Peyer's patch (tissue), 4 donors: ENCODE data around the gene CSNK2A1. TPM values are rescaled to one million over a fixed set of nuclear protein-coding genes. Genes with fewer than 3 reads are reported as not detected.
A peak's percentile ranks its signal among the peaks of the same experiment; 100 is the strongest.

Experiments
- DNase-seq, 3 donors: peaks; one replicate each; pipeline ENCODE4 v3.0.0-alpha.2; 2017 to 2019
- H3K27ac ChIP-seq, 4 donors: fragments of 200-600 bp; sonication (generic); one replicate each; pipeline ENCODE4 v1.5.1; 2016 to 2019
- H3K27me3 ChIP-seq, 2 donors: fragments of 200-600 bp; sonication (generic); one replicate each; pipeline ENCODE4 v1.5.1; 2019
- H3K36me3 ChIP-seq, 3 donors: fragments of 200-600 bp; sonication (generic); one replicate each; pipeline ENCODE4 v1.5.1; 2016 to 2019
- H3K4me1 ChIP-seq, 4 donors: fragments of 200-600 bp; sonication (generic); one replicate each; pipeline ENCODE4 v1.5.1; 2016 to 2019
- H3K4me3 ChIP-seq, 4 donors: fragments of 200-600 bp; sonication (generic); 1 replicate in 3 of 4; 2 replicates in 1 of 4; pipeline ENCODE4 v1.5.1; 2016 to 2019; ENCODE audit warnings: mild to moderate bottlenecking in 1 of 4
- H3K9me3 ChIP-seq, 4 donors: fragments of 200-600 bp; sonication (generic); one replicate each; pipeline ENCODE4 v1.5.1; 2016 to 2019; ENCODE audit warnings: mild to moderate bottlenecking in 1 of 4
- CTCF ChIP-seq, 6 experiments: fragments of 450-650 bp in 4 of 6; fragments of 200-600 bp in 2 of 6; sonication (generic) in 1 of 6; IDR thresholded peaks; one replicate each; pipeline ENCODE4 v1.5.1; 2017 to 2019; ENCODE audit warnings: antibody characterized with exemption in 6 of 6, mild to moderate bottlenecking in 3 of 6, moderate library complexity in 1 of 6
- POLR2A ChIP-seq, 2 donors: fragments of 450-650 bp; IDR thresholded peaks; one replicate each; pipeline ENCODE4 v1.5.1; 2017; ENCODE audit warnings: antibody characterized with exemption in 2 of 2, mild to moderate bottlenecking in 2 of 2, moderate library complexity in 2 of 2
- total RNA-seq, 4 donors: library from RNA; depleted of rRNA; stranded (reverse); fragments of >200 nt; gene quantifications; one replicate each; pipeline ENCODE4 v1.1.0, GENCODE V29; 2016

Gene CSNK2A1
- 100 to 1,000 TPM in 2 of 4 donors, 10 to 100 TPM in 2; 60.2 to 105 (median 97.3) TPM for total RNA-seq

- no peak for TF ChIP-seq CTCF (IDR thresholded peaks at IDR 0.05)
- TF ChIP-seq POLR2A (IDR thresholded peaks at IDR 0.05): peak; percentile 83 to 91
- peak; percentile 94 to 97 (median 96) for DNase-seq
Observed at GRCh38 chr20:543369-544152, at the start of gene CSNK2A1. Gene CSNK2A1, minus strand, starts transcription at chr20:543790. Its CDS starts 35,239 bp downstream, at chr20:508551.

DNA sequence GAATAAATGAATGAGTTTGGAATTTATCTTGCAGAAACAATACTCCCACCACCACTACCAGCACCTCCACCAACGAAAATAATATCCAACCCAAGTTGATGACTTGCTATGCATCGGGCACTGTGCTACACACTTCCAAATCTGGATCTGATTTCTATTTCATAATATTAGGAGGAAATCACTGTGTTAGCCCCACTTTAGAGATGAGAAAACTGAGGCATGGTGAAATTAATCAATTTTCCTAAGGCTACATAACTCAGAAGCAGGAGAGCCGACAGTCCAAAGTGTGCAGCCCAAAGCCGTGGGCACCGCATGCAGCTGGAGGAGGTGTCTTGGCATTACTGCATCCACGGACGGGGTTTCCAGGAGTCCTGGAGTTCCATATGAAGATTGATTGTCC, 48.9 kb upstream of the CSNK2A1 start:
- Histone ChIP-seq H3K4me1 (no peaks in the 10 kb centered on the region), H3K27me3 (no peaks in the 10 kb centered on the region), H3K9me3 (no peaks in the 10 kb centered on the region), H3K27ac (no peak overlapping the region), H3K4me3 (no peak overlapping the region), H3K36me3 (no peaks in the 10 kb centered on the region)
- no peak for TF ChIP-seq CTCF (IDR thresholded peaks at IDR 0.05)
- no peak for TF ChIP-seq POLR2A (IDR thresholded peaks at IDR 0.05)
- peak in 1 of 3 donors; percentile 27 for DNase-seq

More at GRCh38 chr20:543369-544152, at the start of gene CSNK2A1:
- Histone ChIP-seq H3K4me1 (peaks cover 0 to 40% (median 19%) of the 10 kb centered on the region in 4 donors), H3K27me3 (no peaks in the 10 kb centered on the region), H3K27ac (peak within 1 kb of the TSS; percentile 86 to 92 (median 90)), H3K9me3 (no peaks in the 10 kb centered on the region), H3K36me3 (no peaks in the 10 kb centered on the region), H3K4me3 (peak within 1 kb of the TSS; percentile 97 to 99 (median 97))

DNA sequence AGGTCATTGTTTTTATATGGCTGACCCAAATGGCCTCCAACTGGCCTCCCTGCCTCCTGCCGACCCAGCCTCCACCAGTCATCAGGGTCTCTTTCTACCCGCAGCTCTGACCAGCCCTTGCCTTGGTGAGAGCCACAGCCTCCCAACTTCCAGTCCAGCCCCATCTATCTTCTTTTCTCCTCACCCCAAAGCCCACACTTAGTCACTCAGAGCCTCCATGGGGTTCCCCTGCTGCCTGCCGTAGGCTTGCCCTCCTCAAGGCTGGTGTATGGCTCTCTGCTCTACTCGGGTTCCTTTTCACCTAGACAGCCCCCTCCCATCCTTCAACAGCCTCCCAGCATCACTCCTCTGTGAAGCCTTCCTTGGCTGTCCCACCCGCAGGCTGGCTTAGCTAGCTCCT, 48.4 kb upstream of the CSNK2A1 start:
- Histone ChIP-seq H3K36me3 (no peaks in the 10 kb centered on the region), H3K4me3 (no peak overlapping the region), H3K9me3 (no peaks in the 10 kb centered on the region), H3K27ac (no peak overlapping the region), H3K27me3 (no peaks in the 10 kb centered on the region), H3K4me1 (no peaks in the 10 kb centered on the region)
- DNase-seq: peak in 1 of 3 donors; percentile 23
- no peak for TF ChIP-seq CTCF (IDR thresholded peaks at IDR 0.05)
- no peak for TF ChIP-seq POLR2A (IDR thresholded peaks at IDR 0.05)

DNA sequence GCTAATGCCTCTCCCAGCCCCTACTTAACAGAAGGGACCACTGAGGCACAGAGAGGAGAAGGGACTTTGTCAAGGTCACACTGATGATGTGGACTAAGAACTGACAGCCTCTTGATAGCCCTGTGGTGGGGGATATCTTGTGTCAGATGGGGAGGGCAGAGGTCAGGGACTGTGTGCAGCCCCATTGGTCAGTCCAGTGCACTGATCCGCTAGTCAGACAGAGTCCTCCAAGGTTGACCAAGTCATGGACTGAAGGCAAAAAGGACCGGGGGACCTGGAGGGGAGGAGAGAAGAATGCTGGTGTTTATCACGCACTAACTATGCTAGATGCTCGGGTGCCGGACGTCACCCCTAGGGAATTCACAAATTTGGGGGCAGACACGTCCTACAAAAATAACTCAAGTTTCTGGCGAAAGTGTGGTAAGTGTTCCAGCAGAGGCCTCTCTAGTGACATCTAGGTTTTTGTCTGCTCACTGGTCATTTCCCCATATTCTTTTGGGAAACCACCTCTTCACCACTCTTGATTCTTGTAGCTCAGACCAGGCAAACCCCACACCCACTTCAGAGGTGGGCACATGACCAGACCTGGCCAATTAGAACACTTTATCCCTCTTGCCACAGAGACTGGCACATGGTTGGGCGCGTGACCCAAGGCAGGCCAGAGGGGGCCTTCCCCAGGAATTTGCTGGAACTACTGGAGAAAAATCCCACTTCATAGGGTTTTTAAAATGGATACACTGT, 45.5 kb upstream of the CSNK2A1 start:
- Histone ChIP-seq H3K36me3 (no peaks in the 10 kb centered on the region), H3K9me3 (no peaks in the 10 kb centered on the region), H3K4me1 (no peaks in the 10 kb centered on the region), H3K27ac (no peak overlapping the region), H3K4me3 (no peak overlapping the region), H3K27me3 (no peaks in the 10 kb centered on the region)
- no peak for TF ChIP-seq POLR2A (IDR thresholded peaks at IDR 0.05)
- TF ChIP-seq CTCF (IDR thresholded peaks at IDR 0.05): no peak
- peak in 1 of 3 donors; percentile 26 for DNase-seq

- Histone ChIP-seq H3K27me3 (no peaks in the 10 kb centered on the region), H3K9me3 (no peaks in the 10 kb centered on the region), H3K4me3 (no peak overlapping the region), H3K27ac (no peak overlapping the region), H3K4me1 (no peaks in the 10 kb centered on the region), H3K36me3 (no peaks in the 10 kb centered on the region)
- DNase-seq: no peak
- TF ChIP-seq POLR2A (IDR thresholded peaks at IDR 0.05) (no peak), CTCF (IDR thresholded peaks at IDR 0.05) (no peak)
Observed at GRCh38 chr20:588476-588875, 44.9 kb upstream of the CSNK2A1 start.
